GM12865 (cell line): ENCODE measurements around the gene ROCK2.

Source experiments
- DNase-seq: peaks from one replicate; pipeline ENCODE4 v3.0.0; 2010; ENCODE audit warnings: low read depth
- H3K4me3 ChIP-seq: 2 replicates; pipeline ENCODE4 v1.5.1; 2011; ENCODE audit warnings: mild to moderate bottlenecking, low read depth, low read length, control low read depth
- TF ChIP-seq, protein P1 (sequence below): IDR thresholded peaks from 2 replicates; pipeline ENCODE4 v1.5.1; 2011; ENCODE audit warnings: low read length, control low read depth, low read depth, inconsistent platforms; ENCODE audit not compliant: insufficient read depth; ENCODE audit errors: missing control alignments

ROCK2 gene

DNA sequence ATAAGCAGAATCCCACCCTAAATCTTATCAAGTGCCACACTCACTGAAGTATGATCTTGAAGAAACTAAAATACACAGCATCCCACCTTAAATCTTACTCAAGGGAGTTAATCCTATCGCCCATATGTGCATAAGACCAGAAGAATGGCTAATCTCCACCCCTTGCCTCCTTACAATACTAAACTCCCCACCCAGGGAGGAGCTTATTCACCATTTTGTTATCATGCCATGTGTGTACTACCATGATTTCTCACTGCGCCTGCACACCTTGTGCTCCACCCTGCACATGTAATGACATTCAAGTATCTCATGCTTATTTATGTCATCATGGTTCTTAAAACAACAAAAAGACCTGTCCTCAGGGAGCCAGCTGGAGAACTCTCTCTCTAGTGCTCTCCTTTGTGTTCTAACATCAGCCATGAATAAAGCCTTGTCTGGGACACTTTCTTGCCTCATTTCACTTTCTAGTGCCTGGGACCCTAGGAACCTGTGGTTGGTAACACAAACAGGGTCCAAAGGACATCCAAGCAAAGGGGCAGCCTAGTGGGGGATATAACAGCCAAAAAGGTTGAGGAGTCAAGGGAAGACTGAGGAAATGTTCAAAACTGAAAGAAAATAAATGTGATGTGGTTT lies 101.8 kb downstream of the ROCK2 start:
- TF ChIP-seq, protein P1, sequence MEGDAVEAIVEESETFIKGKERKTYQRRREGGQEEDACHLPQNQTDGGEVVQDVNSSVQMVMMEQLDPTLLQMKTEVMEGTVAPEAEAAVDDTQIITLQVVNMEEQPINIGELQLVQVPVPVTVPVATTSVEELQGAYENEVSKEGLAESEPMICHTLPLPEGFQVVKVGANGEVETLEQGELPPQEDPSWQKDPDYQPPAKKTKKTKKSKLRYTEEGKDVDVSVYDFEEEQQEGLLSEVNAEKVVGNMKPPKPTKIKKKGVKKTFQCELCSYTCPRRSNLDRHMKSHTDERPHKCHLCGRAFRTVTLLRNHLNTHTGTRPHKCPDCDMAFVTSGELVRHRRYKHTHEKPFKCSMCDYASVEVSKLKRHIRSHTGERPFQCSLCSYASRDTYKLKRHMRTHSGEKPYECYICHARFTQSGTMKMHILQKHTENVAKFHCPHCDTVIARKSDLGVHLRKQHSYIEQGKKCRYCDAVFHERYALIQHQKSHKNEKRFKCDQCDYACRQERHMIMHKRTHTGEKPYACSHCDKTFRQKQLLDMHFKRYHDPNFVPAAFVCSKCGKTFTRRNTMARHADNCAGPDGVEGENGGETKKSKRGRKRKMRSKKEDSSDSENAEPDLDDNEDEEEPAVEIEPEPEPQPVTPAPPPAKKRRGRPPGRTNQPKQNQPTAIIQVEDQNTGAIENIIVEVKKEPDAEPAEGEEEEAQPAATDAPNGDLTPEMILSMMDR: no peak
- no peak overlapping the region for H3K4me3 ChIP-seq
- DNase-seq: no peak

DNA sequence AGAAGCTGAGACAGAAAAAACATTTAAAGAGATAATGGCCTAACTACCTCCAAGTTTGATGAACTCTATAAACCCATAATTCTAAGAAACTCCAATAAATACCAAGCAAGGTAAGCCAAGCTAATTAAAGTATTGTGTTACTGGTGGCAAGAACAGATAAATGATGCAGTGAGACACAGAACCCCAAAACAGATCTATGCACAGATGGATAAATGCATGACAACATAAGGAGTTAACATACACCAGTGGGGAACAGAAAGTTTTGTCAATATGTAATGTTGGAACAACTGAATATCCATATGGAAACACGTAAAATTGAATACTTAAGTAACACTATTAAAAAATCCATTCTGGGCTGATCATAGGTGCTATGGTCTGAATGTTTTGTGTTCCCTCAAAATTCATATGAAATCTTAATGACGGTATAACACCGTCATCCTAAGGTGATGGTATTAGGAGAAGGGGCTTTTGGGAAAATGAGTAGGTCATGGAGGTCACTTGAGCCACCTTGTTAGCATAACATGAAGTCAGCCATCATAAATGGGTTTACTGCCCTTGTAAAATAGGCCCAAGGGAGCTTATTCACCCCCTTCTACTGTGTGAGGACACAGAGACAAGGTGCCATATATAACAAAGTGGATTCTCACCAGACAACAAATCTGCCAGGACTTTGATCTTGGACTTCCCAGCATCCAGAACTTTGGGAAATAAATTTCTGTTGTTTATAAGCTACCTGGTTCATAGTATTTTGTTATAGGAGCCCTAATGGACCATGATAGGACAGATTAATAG lies 102.8 kb downstream of the ROCK2 start:
- no peak for DNase-seq
- no peak overlapping the region for H3K4me3 ChIP-seq
- TF ChIP-seq, protein P1: no peak

DNA sequence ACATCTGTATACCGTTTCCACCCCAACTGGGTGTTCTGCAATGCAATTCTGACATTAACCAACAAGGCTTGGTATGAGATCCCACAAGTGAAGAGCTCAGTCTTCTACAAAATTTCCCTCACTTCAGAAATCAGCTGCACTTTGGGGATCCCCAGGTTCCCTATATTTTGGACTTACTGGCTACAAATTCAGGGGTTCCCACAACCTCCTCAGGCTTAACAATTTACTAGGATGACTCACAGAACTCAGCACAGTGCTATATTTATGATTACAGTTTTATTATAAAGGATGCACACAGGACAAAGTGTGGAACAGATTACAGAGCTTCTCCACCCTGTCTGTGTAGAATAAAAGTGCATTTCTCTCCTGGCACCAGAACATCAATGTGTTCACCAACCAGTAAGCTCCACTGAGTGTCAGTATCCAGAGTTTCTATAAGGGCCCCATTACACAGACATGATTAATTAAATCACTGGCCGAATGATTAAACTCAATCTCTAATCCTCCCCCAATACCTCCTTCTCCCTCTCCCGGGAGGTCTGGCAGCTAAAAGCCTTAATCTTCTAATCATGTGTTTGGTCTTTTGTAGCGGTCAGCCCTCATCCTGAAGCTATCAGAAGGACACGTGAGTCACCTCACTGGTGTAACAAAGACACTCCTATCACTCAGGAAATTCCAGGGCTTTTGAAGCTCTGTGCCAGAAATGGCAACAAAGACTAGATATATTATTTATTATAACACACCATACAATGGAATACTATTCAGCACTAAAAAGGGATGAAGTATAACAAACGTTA lies 104.6 kb downstream of the ROCK2 start:
- no peak overlapping the region for H3K4me3 ChIP-seq
- no peak for DNase-seq
- TF ChIP-seq, protein P1: no peak

DNA sequence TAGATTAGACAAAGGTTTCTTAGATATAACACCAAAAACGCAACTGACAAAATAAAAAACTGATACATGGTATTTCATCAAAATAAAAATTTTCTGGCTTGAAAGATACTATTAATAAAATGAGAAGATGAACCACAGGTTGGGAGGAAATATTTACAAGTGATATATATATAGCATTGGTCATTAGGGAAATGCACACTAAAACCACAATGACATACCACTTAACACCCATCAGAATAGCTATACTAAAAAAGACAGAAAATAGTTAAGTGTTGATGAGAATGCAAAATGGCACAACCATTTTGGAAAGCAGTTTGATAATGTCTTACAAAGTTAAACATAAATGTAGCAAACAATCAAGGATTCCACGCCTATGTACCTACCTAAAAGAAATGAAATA lies 105.3 kb downstream of the ROCK2 start:
- no peak for DNase-seq
- TF ChIP-seq, protein P1: no peak
- H3K4me3 ChIP-seq: no peak overlapping the region

DNA sequence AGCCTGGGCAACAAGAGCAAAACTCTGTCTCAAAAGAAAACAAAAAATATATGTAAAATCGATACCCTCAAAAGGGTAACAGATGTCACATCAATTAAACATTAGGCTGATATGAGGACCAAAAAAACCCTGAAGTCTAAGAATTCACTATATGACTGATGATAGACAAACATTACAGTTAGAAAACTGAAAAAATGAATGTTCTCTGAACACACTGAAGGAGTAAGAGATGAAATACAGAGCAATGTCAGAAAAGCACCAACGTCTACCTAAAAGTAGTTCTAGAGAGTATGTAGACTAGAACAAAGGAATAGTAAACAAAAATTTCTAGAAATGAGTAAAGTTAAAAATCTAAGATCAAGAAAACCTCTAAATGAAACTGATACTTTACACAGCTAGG lies 107.3 kb downstream of the ROCK2 start:
- no peak overlapping the region for H3K4me3 ChIP-seq
- TF ChIP-seq, protein P1: no peak
- DNase-seq: peak; percentile 4

DNA sequence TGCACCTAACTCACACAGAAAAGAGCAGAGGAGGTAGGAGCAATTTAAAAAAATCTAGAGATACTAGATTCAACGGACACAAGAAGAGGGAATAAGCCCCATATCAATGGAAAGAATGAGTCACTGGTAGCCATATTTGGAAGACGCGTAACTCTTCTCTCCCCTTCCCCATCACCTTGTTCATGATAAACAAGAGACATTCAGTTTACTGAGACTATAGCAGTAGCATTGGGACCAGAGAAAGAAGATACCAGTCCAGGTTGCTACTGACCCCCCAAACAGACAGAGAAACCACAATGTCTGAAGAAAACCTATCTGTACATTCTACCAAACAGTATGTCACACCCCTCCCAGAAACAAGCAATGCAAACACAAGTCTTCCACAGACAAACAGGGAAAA lies 108.1 kb downstream of the ROCK2 start:
- no peak overlapping the region for H3K4me3 ChIP-seq
- no peak for DNase-seq
- TF ChIP-seq, protein P1: no peak
